Right cardiac atrium (tissue), 5 donors: ENCODE results near the gene TPPP2. TPM values are rescaled to one million over a fixed set of nuclear protein-coding genes. Genes with fewer than 3 reads are reported as not detected.
A peak's percentile ranks its signal among the peaks of the same experiment; 100 is the strongest.
"Not testable (repeated sequence)": the region's sequence is repeated elsewhere in the genome, so short reads cannot be mapped to it uniquely, and the experiment has no call there.

Experiments
- ATAC-seq, 2 donors: fragments of 200-7000 bp; cut with Tn5 transposase; one replicate each; pipeline versions ENCODE4 v1.8.0 to v1.9.1; 2020; ENCODE audit warnings: moderate library complexity in 2 of 2, mild to moderate bottlenecking in 1 of 2
- DNase-seq, 3 donors: peaks; one replicate each; pipeline ENCODE4 v3.0.0-alpha.2; 2020
- H3K27ac ChIP-seq: one replicate; pipeline ENCODE4 v1.5.1; 2013; ENCODE audit warnings: mild to moderate bottlenecking, low read length, control low read depth, moderate library complexity
- H3K27me3 ChIP-seq: one replicate; pipeline ENCODE4 v1.6.1; 2013; ENCODE audit not compliant: control insufficient read depth, insufficient read depth
- H3K4me1 ChIP-seq: one replicate; pipeline ENCODE4 v1.6.1; 2013; ENCODE audit warnings: low read length; ENCODE audit not compliant: control insufficient read depth, insufficient read depth
- H3K4me3 ChIP-seq: one replicate; pipeline ENCODE4 v1.5.1; 2013; ENCODE audit warnings: low read length, control low read depth
- H3K9me3 ChIP-seq: one replicate; pipeline ENCODE4 v1.6.1; 2013; ENCODE audit warnings: low read length; ENCODE audit not compliant: control insufficient read depth
- WGBS: extraction: QIAGEN DNeasy Blood & Tissue Kit; methylation state at CpG from one replicate; pipeline ENCODE4 v1.1.7; 2013; 5-methylcytosine and 5-hydroxymethylcytosine counted together
- intact Hi-C, 4 donors: fragments of 100-400 bp; cut with DNase I; formaldehyde crosslinking; loops; one replicate each; pipeline versions ENCODE4 v1.11.0 to v1.14.0; 2022 to 2023
- polyA plus RNA-seq: library from polyadenylated mRNA; stranded (reverse); fragments of 200-250 nt; gene quantifications from one replicate; pipeline ENCODE4 v1.2.3, GENCODE V29; 2013
- total RNA-seq, 4 donors: library from RNA; stranded (reverse); fragmentation: NEBNext Ultra II Directional; extraction: Animal tissue kit (Norgen Biotek cat#: 25700); gene quantifications; one replicate each; pipeline ENCODE4 v1.2.1, GENCODE V29; 2021
- donor health status: healthy with polysubstance abuse.
- donor health status: DM: no; HTN: yes; CAD: no.
- donor health status: DM: no; HTN: no; CAD: no.
- donor health status: DM: no; HTN: yes; CAD: no; lungs with severe emphysema.
- donor health status: DM: yes; HTN: yes; CAD: no.

TPPP2 gene
- total and polyA plus RNA-seq, 5 donors, result 0.43 to 1.7 (median 1.0) TPM

DNA sequence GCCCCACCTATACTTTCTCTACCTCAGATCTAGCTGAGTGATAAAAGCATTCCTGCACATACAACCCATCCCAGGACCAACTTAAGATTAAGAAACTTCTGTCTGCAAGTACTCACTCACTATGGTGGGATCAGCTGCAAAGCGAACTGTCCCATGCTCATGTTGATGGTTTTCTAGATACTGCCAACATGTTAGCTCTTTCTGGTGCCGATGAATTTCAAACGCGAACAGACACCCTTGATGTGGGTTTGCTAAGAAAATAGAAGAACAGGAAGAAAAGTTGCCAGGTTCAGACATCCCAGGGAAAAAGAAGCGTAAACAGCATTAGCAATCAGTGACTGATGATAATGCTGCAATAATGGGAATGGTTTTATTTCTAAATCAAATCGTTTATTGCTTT is 32.5 kb upstream of the TPPP2 start:
- WGBS, result 78% methylated on average over 6 of the region's 6 CpGs
- DNase-seq (no peak), ATAC-seq (no peak)
- H3K4me1 ChIP-seq, result no peaks in the 10 kb centered on the region
- no peak overlapping the region for H3K4me3 ChIP-seq
- intact Hi-C loops, result no loop called here
- no peaks in the 10 kb centered on the region for H3K27me3 ChIP-seq
- H3K9me3 ChIP-seq, result no peaks in the 10 kb centered on the region
- no peak overlapping the region for H3K27ac ChIP-seq

DNA sequence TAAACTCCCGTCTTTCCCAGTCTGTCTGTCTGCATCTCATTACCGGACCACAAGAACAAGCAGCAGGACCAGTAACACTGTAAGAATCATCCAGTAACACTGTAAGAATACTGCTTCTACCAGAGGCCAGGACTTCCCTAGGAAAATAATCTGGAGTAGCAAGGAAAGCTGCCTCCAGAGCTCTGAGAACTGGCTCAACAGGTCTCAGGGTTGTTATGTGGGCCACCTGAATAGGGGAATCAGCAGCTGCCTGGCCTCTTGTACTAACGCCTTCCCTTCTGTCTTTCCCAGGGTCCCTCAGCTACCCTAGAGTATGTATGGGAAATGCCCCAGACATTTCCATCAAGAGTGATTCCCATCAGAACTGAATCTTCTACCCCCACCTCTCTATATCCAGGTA is 31.9 kb upstream of the TPPP2 start:
- WGBS, result 72% methylated on average over 3 of the region's 3 CpGs
- Histone ChIP-seq H3K27me3 (no peaks in the 10 kb centered on the region), H3K9me3 (no peaks in the 10 kb centered on the region), H3K4me1 (no peaks in the 10 kb centered on the region), H3K27ac (no peak overlapping the region), H3K4me3 (no peak overlapping the region)
- intact Hi-C loops, result no loop called here
- no peak for DNase-seq
- no peak for ATAC-seq

DNA sequence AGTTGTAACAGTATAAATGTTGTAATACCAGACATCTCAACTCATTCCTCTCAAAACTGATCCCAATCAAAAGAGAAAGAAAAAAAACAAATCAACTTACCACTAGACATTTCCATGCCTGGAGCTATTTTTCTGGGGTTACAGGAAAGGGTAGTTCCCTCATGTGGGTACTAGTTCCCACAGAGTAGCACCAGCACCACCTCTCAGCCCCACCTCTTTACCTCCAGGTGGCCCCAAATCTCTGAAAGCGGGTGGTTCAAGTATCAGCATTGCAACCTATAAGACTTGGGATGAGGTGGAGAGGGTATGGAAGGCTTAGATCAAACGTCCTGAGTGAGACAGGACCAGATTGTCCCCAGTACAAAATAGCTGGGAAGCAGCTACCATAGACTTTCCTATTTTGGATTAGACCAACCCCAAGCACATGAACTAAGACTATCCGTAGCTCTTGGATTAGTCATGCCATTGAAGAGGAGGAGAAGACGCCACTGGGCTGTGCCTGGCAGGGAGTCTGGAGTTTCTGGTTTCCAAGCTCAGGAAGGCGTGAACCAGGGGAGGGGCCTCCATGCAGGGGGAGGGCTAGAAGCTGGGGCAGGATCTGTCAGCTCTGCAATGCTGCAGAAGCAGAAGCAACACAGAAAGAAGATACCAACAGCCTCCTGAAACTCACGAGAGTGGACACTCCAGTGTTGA is 31.2 kb upstream of the TPPP2 start, which contains the start of gene SLC39A2:
TSS of gene SLC39A2 (plus strand) at position 620 of the 693 bp plus-strand sequence. CDS start 154 bp downstream, outside the sequence.
- Histone ChIP-seq H3K27ac (no peak within 1 kb of the TSS), H3K27me3 (no peaks in the 10 kb centered on the region), H3K9me3 (no peaks in the 10 kb centered on the region), H3K4me1 (no peaks in the 10 kb centered on the region), H3K4me3 (no peak within 1 kb of the TSS)
- DNase-seq (peak; percentile 77 to 88 (median 87)), ATAC-seq (peak; percentile 84 to 85)
- intact Hi-C loops, result no loop called here
- 41% methylated on average over 6 of the region's 6 CpGs for WGBS

DNA sequence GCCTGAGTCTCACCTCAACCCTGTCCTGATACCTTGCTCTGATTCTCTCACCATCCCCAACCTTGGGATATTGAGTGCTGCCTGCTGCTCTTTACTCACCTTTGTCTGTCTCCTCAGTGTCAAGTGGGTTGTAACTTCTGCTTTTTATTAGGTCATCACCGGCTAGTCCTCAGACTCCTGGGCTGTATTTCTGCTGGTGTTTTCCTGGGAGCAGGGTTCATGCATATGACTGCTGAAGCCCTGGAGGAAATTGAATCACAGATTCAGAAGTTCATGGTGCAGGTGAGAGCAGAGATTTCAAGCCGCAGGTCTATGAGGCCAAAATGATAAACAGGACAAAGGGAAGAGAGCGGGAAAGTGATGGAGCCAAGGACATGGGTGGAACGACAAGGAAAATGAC is 30.4 kb upstream of the TPPP2 start:
- no peak for ATAC-seq
- 73% methylated on average over 4 of the region's 4 CpGs for WGBS
- no peak overlapping the region for H3K27ac ChIP-seq
- no peaks in the 10 kb centered on the region for H3K4me1 ChIP-seq
- no peaks in the 10 kb centered on the region for H3K27me3 ChIP-seq
- DNase-seq, result no peak
- no peaks in the 10 kb centered on the region for H3K9me3 ChIP-seq
- H3K4me3 ChIP-seq, result no peak overlapping the region
- intact Hi-C loops, result no loop called here

DNA sequence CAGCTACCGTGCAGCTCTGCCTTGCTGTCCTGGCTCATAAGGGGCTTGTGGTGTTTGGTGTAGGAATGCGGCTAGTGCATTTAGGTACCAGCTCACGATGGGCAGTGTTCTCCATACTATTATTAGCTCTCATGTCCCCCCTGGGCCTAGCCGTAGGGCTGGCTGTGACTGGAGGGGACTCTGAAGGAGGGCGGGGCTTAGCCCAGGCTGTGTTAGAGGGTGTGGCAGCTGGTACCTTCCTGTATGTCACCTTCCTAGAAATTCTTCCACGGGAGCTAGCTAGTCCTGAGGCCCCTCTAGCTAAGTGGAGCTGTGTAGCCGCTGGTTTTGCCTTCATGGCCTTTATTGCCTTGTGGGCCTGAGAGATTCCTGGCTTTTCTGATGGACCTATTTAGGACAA is 28.8 kb upstream of the TPPP2 start:
- no peaks in the 10 kb centered on the region for H3K9me3 ChIP-seq

DNA sequence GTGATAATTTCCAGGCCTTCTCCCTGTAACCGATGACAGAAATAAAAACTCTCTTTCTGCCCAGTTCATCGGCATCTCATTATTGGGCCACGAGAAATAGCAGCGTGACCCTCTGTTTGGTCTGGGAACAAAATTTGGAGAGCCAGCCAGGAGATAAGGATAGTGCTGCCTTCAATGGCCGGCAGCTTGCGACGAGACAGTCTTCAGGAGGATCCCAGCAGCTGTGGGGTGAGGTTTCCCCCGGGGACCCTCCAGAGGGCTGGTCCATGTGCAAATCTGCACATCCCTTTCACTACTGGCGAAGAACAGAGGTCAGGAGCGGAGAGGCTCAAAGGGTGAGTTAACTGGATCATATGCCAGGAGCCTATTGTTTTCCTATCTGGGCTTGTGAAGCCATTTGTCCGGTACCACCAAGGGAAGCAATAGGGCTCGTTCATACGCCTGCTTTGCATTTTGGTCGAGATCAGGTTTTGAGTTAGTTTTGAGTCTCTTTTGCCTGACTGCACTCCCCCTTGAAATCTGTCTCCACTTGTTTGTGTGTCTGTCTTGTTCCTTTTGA is 26.1 kb upstream of the TPPP2 start:
- intact Hi-C loops, result no loop called here

More for the DNA sequence above, 28.8 kb upstream of the TPPP2 start:
- Histone ChIP-seq H3K4me1 (no peaks in the 10 kb centered on the region), H3K27me3 (no peaks in the 10 kb centered on the region), H3K27ac (no peak overlapping the region), H3K4me3 (no peak overlapping the region)
- 71% methylated on average over 7 of the region's 7 CpGs for WGBS
- ATAC-seq (no peak), DNase-seq (no peak)
- intact Hi-C loops, result no loop called here

GRCh38 chr14:21009721-21010120 is 20.3 kb upstream of the TPPP2 start:
- 78% methylated on average over 3 of the region's 3 CpGs for WGBS
- not testable (repeated sequence) for H3K4me1 ChIP-seq, ATAC-seq, H3K4me3 ChIP-seq, DNase-seq, H3K27me3 ChIP-seq, H3K27ac ChIP-seq, H3K9me3 ChIP-seq
- intact Hi-C loops, result loop anchor here in 1 of 4 donors (5.0 kb wide), 1 partner anchor 83 kb away; no protein-coding TSS in a partner anchor

More for the DNA sequence above, 26.1 kb upstream of the TPPP2 start:
- Histone ChIP-seq H3K27ac (peak overlapping the region; percentile 6), H3K9me3 (no peaks in the 10 kb centered on the region), H3K4me3 (peak overlapping the region; percentile 12), H3K27me3 (no peaks in the 10 kb centered on the region), H3K4me1 (no peaks in the 10 kb centered on the region)
- DNase-seq (peak in 2 of 3 donors; percentile 71 to 75), ATAC-seq (peak; percentile 73 to 82)
- 47% methylated on average over 14 of the region's 14 CpGs for WGBS

DNA sequence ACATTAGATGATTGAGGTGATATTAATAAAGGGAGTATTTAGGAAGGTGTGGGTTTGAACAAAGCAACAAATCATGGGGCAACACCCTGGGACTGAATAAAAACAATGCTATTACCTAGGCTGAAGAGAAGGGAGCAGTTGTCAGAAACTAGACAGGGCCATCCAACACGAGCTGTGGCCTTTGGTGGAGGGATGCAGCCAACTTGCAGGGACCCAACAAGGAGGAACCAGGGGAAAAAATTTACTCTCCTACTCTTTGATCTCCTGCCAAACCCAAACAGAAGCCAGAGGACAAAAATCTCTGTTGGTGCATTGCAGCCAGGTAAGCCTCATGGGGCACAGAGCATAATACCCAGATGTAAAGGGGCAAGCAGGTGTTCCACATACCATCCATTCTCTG is 18.9 kb upstream of the TPPP2 start:
- ATAC-seq (no peak), DNase-seq (no peak)
- intact Hi-C loops, result loop anchor here in 1 of 4 donors (5.0 kb wide), 1 partner anchor 81 kb away; no protein-coding TSS in a partner anchor
- no peaks in the 10 kb centered on the region for H3K4me1 ChIP-seq
- H3K4me3 ChIP-seq, result no peak overlapping the region
- whole genome bisulfite sequencing, result 82% methylated on average over 1 of the region's 1 CpG
- no peak overlapping the region for H3K27ac ChIP-seq
- H3K27me3 ChIP-seq, result no peaks in the 10 kb centered on the region
- no peaks in the 10 kb centered on the region for H3K9me3 ChIP-seq

DNA sequence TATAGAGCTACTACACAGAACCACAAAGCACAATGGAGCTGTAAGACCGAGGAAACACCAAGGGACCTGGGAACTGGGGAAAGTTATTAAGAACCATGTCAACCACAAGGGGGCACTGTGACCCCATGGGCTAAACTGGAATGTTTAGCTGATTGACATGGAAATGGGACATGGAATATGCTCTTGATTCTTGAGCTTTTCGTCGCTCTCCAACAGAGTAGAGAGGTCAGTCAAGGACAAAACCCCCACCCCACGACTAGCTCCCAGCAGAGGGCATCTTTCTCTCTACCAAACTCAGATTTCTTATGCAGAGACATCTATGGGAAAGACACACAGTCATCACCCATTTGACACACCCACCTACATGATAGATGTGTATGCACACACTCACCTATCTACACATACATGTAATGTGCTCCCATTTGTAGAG is 15.2 kb upstream of the TPPP2 start:
- Histone ChIP-seq H3K27ac (peak overlapping the region; percentile 8), H3K9me3 (no peaks in the 10 kb centered on the region), H3K27me3 (no peaks in the 10 kb centered on the region), H3K4me3 (no peak overlapping the region), H3K4me1 (no peaks in the 10 kb centered on the region)
- ATAC-seq, result peak; percentile 80 to 83
- DNase-seq, result peak; percentile 78 to 87 (median 86)
- under 1% methylated on average over 4 of the region's 4 CpGs for WGBS
- intact Hi-C loops, result loop anchor here (1.0 to 5.0 kb wide), 5 partner anchors 26 to 92 kb away; no protein-coding TSS in a partner anchor

DNA sequence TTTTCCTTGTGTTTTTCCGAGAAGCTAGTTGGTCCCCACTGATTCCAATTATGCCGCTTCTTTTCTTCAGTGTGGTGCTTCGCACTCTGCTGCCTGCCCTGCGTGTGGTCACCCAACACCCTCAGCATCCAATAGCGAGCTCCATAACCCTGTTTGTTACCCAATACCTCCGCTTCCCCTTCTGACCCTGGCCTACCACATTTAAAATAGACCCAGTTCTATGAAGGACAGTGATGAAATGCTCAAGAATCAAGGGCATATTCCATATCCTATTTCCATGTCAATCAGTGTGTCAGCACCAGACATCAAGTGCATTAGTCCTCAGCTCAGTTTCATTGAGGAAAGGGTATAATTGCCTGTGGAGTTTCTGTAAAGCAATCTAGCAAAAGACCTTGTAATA is 14.7 kb upstream of the TPPP2 start:
- Histone ChIP-seq H3K27ac (no peak overlapping the region), H3K9me3 (no peaks in the 10 kb centered on the region), H3K27me3 (no peaks in the 10 kb centered on the region), H3K4me3 (no peak overlapping the region), H3K4me1 (no peaks in the 10 kb centered on the region)
- WGBS, result 62% methylated on average over 6 of the region's 6 CpGs
- intact Hi-C loops, result loop anchor here (2.0 to 5.0 kb wide), 4 partner anchors 25 to 91 kb away; no protein-coding TSS in a partner anchor
- ATAC-seq, result peak in 1 of 2 donors; percentile 32
- no peak for DNase-seq

DNA sequence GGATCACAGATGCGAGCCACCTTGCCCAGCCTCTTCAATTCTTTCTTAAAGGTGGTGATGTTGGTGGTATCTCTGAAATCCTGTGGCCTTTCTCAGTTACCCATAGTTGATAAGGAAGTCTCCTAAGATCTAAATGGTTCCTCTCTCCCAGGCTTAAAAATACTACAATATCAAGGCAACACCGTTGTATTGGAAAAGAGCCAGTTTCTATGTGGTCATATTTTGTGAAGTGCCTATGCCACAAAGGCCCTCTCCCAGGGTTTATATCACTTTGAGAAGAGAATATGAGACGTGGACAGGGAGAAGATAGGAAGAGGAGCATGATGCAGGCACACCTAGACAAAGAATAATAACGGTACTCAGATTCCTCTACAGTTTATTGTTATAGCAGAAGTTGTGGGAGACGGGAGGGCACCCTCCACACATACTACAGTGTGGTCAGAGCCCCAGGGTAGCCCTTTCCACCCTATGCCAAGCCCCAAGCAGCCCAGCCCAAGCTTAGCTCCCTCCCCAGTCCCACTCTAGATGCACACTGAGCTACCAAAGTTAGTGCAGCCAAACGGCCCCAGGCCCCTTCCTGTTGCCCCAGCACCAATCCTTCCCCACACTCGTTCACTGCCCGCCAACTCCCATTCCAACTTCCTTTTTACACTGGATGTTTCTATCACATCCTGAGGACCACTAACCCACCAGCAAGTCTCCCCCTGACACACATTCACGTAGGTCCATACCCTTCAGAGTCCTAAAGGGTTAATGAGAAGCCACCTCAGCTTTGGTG is 13.4 kb upstream of the TPPP2 start:
- no peak overlapping the region for H3K27ac ChIP-seq
- no peak overlapping the region for H3K4me3 ChIP-seq
- no peaks in the 10 kb centered on the region for H3K9me3 ChIP-seq
- ATAC-seq (no peak), DNase-seq (no peak)
- intact Hi-C loops, result loop anchor here in 1 of 4 donors (5.0 kb wide), 1 partner anchor 76 kb away; no protein-coding TSS in a partner anchor
- 57% methylated on average over 9 of the region's 9 CpGs for WGBS
- no peaks in the 10 kb centered on the region for H3K27me3 ChIP-seq
- no peaks in the 10 kb centered on the region for H3K4me1 ChIP-seq
